HepG2 (cell line): Measurements from ENCODE around the gene LIPT2. TPM values are rescaled to one million over a fixed set of nuclear protein-coding genes. Genes with fewer than 3 reads are reported as not detected.

Experiments
- AKNA ChIP-seq: sonication (generic); formaldehyde crosslinking; IDR thresholded peaks from 2 replicates; pipeline ENCODE4 v1.4.0; 2020; ENCODE audit warnings: missing genetic modification reagents, borderline replicate concordance
- BATF2 ChIP-seq: sonication (generic); formaldehyde crosslinking; IDR thresholded peaks from 2 replicates; pipeline ENCODE4 v1.8.0; 2022; ENCODE audit warnings: mild to moderate bottlenecking, missing genetic modification reagents, moderate library complexity
- CAMTA2 ChIP-seq: sonication (generic); formaldehyde crosslinking; IDR thresholded peaks from 2 replicates; pipeline ENCODE4 v1.4.0; 2020; ENCODE audit warnings: mild to moderate bottlenecking, missing genetic modification reagents, borderline replicate concordance
- IRF9 ChIP-seq: sonication (generic); formaldehyde crosslinking; IDR thresholded peaks from 2 replicates; pipeline ENCODE4 v1.8.0; 2022; ENCODE audit warnings: missing genetic modification reagents, mild to moderate bottlenecking, borderline replicate concordance
- KDM5B ChIP-seq: sonication (generic); formaldehyde crosslinking; IDR thresholded peaks from 2 replicates; pipeline ENCODE4 v1.4.0; 2020; ENCODE audit warnings: missing genetic modification reagents, mild to moderate bottlenecking, borderline replicate concordance
- SCMH1 ChIP-seq: sonication (generic); formaldehyde crosslinking; IDR thresholded peaks from 2 replicates; pipeline ENCODE4 v1.9.0; 2021; ENCODE audit warnings: missing genetic modification reagents, mild to moderate bottlenecking, borderline replicate concordance
- SP1 ChIP-seq, 2 experiments: fragments of 450-650 bp in 1 of 2; sonication (generic) in 1 of 2; formaldehyde crosslinking in 1 of 2; IDR thresholded peaks; 2 replicates each; pipeline versions ENCODE4 v1.4.0 to v1.6.1; 2016 to 2020; ENCODE audit warnings: missing genetic modification reagents in 1 of 2
- TARDBP ChIP-seq: sonication (generic); formaldehyde crosslinking; IDR thresholded peaks from 2 replicates; pipeline ENCODE4 v1.8.0; 2022; ENCODE audit warnings: mild to moderate bottlenecking, missing genetic modification reagents
- ZFAT ChIP-seq: sonication (generic); formaldehyde crosslinking; conservative IDR thresholded peaks from 2 replicates; pipeline ENCODE4 v1.8.1; 2023; ENCODE audit warnings: missing genetic modification reagents, inconsistent platforms
- ZFP36L1 ChIP-seq: sonication (generic); formaldehyde crosslinking; IDR thresholded peaks from 2 replicates; pipeline ENCODE4 v1.8.0; 2022; ENCODE audit warnings: mild to moderate bottlenecking, missing genetic modification reagents, moderate library complexity
- ZFP90 ChIP-seq: sonication (generic); formaldehyde crosslinking; IDR thresholded peaks from 2 replicates; pipeline ENCODE4 v1.8.0; 2022; ENCODE audit warnings: missing genetic modification reagents, mild to moderate bottlenecking, inconsistent platforms, borderline replicate concordance
- ZMYM3 ChIP-seq: sonication (generic); formaldehyde crosslinking; IDR thresholded peaks from 2 replicates; pipeline ENCODE4 v1.5.1; 2020; ENCODE audit warnings: mild to moderate bottlenecking, missing genetic modification reagents
- ZNF276 ChIP-seq: sonication (generic); formaldehyde crosslinking; IDR thresholded peaks from 2 replicates; pipeline ENCODE4 v1.4.0; 2020; ENCODE audit warnings: mild to moderate bottlenecking, low read depth, missing genetic modification reagents
- ZNF597 ChIP-seq: sonication (generic); formaldehyde crosslinking; IDR thresholded peaks from 2 replicates; pipeline ENCODE4 v1.5.0; 2020; ENCODE audit warnings: missing genetic modification reagents
- ZNF615 ChIP-seq: sonication (generic); formaldehyde crosslinking; IDR thresholded peaks from 2 replicates; pipeline ENCODE4 v1.5.0; 2020; ENCODE audit warnings: mild to moderate bottlenecking, missing genetic modification reagents, borderline replicate concordance
- ZNF746 ChIP-seq: sonication (generic); formaldehyde crosslinking; IDR thresholded peaks from 2 replicates; pipeline ENCODE4 v1.8.0; 2022; ENCODE audit warnings: mild to moderate bottlenecking, missing genetic modification reagents
- ZNF879 ChIP-seq: sonication (generic); formaldehyde crosslinking; IDR thresholded peaks from 2 replicates; pipeline ENCODE4 v1.8.1; 2023; ENCODE audit warnings: missing genetic modification reagents
- ZSCAN21 ChIP-seq: sonication (generic); formaldehyde crosslinking; IDR thresholded peaks from 2 replicates; pipeline ENCODE4 v1.8.0; 2022; ENCODE audit warnings: mild to moderate bottlenecking, missing genetic modification reagents, moderate library complexity, borderline replicate concordance
- polyA plus RNA-seq, 8 experiments: library from polyadenylated mRNA; depleted of rRNA in 3 of 8; stranded (reverse) in 7 of 8; unstranded in 1 of 8; fragments of >200 nt; fragmentation: Illumina TruSeq in 4 of 8; extraction: Trizol in 4 of 8; gene quantifications; 2 replicates each; pipeline versions ENCODE4 v1.2.1 to v1.2.3, GENCODE V29; 2011 to 2016; ENCODE audit warnings: low read depth in 4 of 8, missing spikeins in 1 of 8, mixed read lengths in 1 of 8; ENCODE audit not compliant: insufficient read depth in 1 of 8
- total RNA-seq, 5 experiments: library from RNA; depleted of rRNA; stranded (reverse); fragments of >200 nt; fragmentation: Illumina TruSeq; extraction: Trizol; gene quantifications; 2 replicates each; pipeline ENCODE4 v1.2.3, GENCODE V29; 2016; ENCODE audit warnings: low read depth in 1 of 5

Gene LIPT2
- total and polyA plus RNA-seq, 2 of the 13 experiments (the other 11 are each of a cell fraction or from before 2014, with no cell fraction given), result 3.0 to 5.6 TPM

GRCh38 chr11:74462009-74462408 lies 31.5 kb downstream of the LIPT2 start (continued):
- no peak for TF ChIP-seq IRF9 (CRISPR knock-in tag)
- TF ChIP-seq ZMYM3 (CRISPR knock-in tag), result peak; percentile 36; the same call in 1 of the 2 replicates
- TF ChIP-seq SCMH1 (CRISPR knock-in tag), result no peak
- TF ChIP-seq ZNF276 (CRISPR knock-in tag), result no peak
- TF ChIP-seq KDM5B (CRISPR knock-in tag), result no peak
- TF ChIP-seq AKNA (CRISPR knock-in tag), result no peak
- TF ChIP-seq ZFAT (CRISPR knock-in tag), result no peak
- no peak for TF ChIP-seq CAMTA2 (CRISPR knock-in tag)
- TF ChIP-seq ZSCAN21 (CRISPR knock-in tag), result no peak
- no peak for TF ChIP-seq ZFP36L1 (CRISPR knock-in tag)
- no peak for TF ChIP-seq SP1 (IDR thresholded peaks at IDR 0.05)
- TF ChIP-seq SP1 (CRISPR knock-in tag; IDR thresholded peaks at IDR 0.05), result peak; percentile 57; the same call in 1 of the 2 replicates
- TF ChIP-seq ZNF879 (CRISPR knock-in tag), result no peak
- no peak for TF ChIP-seq ZNF597 (CRISPR knock-in tag)
- no peak for TF ChIP-seq BATF2 (CRISPR knock-in tag)
- no peak for TF ChIP-seq ZFP90 (CRISPR knock-in tag)
- no peak for TF ChIP-seq ZNF615 (CRISPR knock-in tag)
- TF ChIP-seq TARDBP (CRISPR knock-in tag), result peak; percentile 86
- TF ChIP-seq ZNF746 (CRISPR knock-in tag), result no peak
